Spleen (tissue), 7 donors: ENCODE data around the gene RPTOR.

ENCODE experiments used
- POLR2AphosphoS5 ChIP-seq, 3 donors: sonication (generic); formaldehyde crosslinking; IDR thresholded peaks; one replicate each; pipeline ENCODE4 v1.5.1; 2017; ENCODE audit warnings: antibody characterized with exemption in 3 of 3
- TF ChIP-seq, protein P1 (sequence below), 11 experiments: fragments of 200-600 bp in 7 of 11; fragments of 450-650 bp in 4 of 11; sonication (generic) in 4 of 11; IDR thresholded peaks in 8 of 11; conservative IDR thresholded peaks in 3 of 11; 1 replicate in 7 of 11; 2 replicates in 4 of 11; pipeline versions ENCODE4 v1.4.0 to v1.8.0; 2016 to 2021; ENCODE audit warnings: antibody characterized with exemption in 11 of 11, inconsistent platforms in 4 of 11, mild to moderate bottlenecking in 1 of 11
- donor health status: DM: no; HTN: no; CAD: no; lungs with moderate emphysema.
- donor health status: DM: no; HTN: no; CAD: no.
- donor health status: DM: no; HTN: no; CAD: no.

GRCh38 chr17:80743181-80743771, 198.6 kb downstream of the RPTOR start:
- TF ChIP-seq, protein P1, sequence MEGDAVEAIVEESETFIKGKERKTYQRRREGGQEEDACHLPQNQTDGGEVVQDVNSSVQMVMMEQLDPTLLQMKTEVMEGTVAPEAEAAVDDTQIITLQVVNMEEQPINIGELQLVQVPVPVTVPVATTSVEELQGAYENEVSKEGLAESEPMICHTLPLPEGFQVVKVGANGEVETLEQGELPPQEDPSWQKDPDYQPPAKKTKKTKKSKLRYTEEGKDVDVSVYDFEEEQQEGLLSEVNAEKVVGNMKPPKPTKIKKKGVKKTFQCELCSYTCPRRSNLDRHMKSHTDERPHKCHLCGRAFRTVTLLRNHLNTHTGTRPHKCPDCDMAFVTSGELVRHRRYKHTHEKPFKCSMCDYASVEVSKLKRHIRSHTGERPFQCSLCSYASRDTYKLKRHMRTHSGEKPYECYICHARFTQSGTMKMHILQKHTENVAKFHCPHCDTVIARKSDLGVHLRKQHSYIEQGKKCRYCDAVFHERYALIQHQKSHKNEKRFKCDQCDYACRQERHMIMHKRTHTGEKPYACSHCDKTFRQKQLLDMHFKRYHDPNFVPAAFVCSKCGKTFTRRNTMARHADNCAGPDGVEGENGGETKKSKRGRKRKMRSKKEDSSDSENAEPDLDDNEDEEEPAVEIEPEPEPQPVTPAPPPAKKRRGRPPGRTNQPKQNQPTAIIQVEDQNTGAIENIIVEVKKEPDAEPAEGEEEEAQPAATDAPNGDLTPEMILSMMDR (IDR thresholded peaks at IDR 0.05 in 8 of 11, conservative IDR thresholded peaks at IDR 0.05 in 3 of 11) = no peak
- no peak for TF ChIP-seq POLR2AphosphoS5 (IDR thresholded peaks at IDR 0.05)
